Measurements from ENCODE around the gene PCDHA2.
"Not testable (repeated sequence)": the region's sequence is repeated elsewhere in the genome, so short reads cannot be mapped to it uniquely, and the experiment has no call there.

The PCDHA2 gene

DNA sequence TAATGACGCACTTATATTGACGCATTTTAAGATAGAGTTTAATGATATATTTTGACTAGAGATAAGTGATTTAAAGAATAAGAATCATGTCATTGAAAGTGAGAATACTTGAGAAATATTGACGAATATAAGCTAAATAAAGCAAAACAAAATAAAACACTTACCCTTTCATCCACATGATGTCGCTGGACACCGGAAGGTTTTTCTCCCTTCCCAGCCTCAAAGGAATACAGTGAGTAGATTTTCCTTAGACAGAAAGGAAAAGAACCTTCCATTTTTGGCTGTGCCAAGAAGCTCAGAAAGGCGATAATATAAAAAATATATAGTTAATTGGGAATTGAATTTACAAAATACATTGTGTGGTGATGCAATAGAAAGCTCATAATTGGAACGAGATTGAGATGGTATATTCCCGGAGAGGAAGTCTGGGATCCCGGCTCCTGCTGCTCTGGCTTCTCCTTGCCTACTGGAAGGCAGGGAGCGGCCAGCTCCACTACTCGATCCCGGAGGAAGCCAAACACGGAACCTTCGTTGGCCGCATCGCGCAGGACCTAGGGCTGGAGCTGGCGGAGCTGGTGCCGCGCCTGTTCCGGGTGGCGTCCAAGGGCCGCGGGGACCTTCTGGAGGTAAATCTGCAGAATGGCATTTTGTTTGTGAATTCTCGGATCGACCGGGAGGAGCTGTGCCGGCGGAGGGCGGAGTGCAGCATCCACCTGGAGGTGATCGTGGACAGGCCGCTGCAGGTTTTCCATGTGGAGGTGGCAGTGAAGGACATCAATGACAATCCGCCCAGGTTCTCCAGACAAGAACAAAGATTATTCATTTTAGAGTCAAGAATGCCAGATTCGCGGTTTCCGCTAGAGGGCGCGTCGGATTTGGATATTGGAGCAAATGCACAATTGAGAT lies 27.0 kb downstream of the PCDHA2 start, which contains the start of gene PCDHA5:
TSS of gene PCDHA5 (plus strand) at position 239 of the 906 bp plus-strand sequence.
- no peak for DNase-seq (ENCODE audit: low spot score)

DNA sequence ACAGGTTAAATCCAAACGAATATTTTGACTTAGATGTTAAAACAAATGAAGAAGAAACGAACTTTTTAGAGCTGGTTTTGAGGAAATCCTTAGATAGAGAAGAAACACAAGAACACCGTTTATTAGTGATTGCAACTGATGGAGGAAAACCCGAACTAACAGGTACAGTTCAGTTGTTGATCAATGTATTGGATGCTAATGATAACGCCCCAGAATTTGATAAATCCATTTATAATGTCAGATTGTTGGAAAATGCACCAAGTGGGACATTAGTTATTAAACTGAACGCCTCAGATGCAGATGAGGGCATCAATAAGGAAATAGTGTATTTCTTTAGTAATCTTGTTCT lies 27.6 kb downstream of the PCDHA2 start:
- DNase-seq (ENCODE audit: low spot score) = no peak

GRCh38 chr5:140822969-140823368 lies 28.3 kb downstream of the PCDHA2 start:
- DNase-seq (ENCODE audit: low spot score) = not testable (repeated sequence)

DNA sequence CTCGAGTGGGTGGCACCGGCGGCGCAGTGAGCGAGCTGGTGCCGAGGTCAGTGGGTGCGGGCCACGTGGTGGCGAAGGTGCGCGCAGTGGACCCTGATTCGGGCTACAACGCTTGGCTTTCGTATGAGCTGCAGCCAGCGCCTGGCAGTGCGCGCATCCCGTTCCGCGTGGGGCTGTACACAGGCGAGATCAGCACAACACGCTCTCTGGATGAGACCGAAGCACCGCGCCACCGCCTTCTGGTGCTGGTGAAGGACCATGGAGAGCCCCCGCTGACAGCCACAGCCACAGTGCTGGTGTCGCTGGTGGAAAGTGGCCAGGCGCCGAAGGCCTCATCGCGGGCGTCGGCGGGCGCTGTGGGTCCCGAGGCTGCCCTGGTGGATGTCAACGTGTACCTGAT lies 28.8 kb downstream of the PCDHA2 start:
- no peak for DNase-seq (ENCODE audit: low spot score)

DNA sequence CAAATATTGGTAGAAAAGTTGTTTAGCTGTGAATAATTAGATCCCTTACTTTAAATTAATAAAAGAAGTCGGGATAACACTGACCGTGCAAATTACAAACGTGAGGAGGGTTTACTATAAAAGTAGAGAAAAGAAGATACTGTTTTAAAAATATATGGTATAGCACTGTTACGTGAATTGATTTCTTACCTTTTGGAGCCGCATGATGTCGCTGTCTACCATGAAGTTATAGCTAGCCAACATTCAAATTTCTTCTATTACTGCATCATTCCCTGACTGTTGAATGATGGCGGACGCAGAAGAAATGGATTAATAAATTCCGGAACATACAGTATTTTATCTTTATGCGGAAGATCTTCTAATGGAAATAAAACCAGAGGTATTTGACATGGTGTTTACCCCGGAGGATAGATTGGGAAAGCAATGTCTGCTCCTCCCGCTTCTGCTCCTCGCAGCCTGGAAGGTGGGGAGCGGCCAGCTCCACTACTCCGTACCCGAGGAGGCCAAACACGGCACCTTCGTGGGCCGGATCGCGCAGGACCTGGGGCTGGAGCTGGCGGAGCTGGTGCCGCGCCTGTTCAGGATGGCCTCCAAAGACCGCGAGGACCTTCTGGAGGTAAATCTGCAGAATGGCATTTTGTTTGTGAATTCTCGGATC lies 33.2 kb downstream of the PCDHA2 start, which contains the start of gene PCDHA6:
TSS of gene PCDHA6 (plus strand) at position 257 of the 658 bp plus-strand sequence. CDS start at position 389, 132 bp downstream.
- DNase-seq (ENCODE audit: low spot score) = no peak

- DNase-seq (ENCODE audit: low spot score) = no peak
These were observed 33.7 kb downstream of the PCDHA2 start for GRCh38 chr5:140828362-140828737.

DNA sequence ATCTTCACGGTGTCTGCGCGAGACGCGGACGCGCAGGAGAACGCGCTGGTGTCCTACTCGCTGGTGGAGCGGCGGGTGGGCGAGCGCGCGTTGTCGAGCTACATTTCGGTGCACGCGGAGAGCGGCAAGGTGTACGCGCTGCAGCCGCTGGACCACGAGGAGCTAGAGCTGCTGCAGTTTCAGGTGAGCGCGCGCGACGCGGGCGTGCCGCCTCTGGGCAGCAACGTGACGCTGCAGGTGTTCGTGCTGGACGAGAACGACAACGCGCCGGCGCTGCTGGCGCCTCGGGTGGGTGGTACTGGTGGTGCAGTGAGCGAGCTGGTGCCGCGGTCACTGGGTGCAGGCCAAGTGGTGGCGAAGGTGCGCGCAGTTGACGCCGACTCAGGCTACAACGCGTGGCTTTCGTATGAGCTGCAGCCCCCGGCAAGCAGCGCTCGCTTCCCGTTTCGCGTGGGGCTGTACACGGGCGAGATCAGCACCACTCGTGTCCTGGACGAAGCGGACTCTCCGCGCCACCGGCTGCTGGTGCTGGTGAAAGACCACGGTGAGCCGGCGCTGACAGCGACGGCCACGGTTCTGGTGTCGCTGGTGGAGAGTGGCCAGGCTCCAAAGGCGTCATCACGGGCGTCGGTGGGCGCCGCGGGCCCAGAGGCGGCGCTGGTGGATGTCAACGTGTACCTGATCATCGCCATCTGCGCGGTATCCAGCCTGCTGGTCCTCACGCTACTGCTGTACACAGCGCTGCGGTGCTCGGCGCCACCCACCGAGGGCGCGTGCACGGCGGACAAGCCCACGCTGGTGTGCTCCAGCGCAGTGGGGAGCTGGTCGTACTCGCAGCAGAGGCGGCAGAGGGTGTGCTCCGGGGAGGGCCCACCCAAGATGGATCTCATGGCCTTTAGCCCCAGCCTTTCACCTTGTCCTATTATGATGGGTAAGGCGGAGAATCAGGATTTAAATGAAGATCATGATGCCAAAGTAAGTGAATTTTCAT lies 35.2 kb downstream of the PCDHA2 start:
- not testable (repeated sequence) for DNase-seq (ENCODE audit: low spot score)

DNA sequence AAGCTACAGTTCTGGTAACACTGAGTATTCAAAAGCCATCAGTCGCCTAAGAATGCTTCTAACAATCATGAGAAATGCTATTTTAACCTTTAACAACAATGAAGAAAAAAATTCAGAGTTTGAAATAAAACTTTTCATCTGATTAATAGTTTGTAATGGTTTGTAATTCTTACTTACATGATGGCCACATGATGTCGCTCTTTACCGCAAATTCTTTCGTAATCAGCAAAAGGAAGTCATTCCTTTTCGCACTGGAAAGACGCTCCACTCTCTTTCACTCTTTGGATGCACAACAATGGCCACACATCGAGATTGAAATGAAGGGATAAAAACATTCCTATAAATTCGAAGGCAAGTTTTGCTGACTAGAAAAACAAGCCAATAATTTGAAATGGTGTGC lies 39.3 kb downstream of the PCDHA2 start, which contains the start of gene PCDHA7:
TSS of gene PCDHA7 (plus strand) at position 277 of the 400 bp plus-strand sequence. CDS start at position 392, 115 bp downstream.
- DNase-seq (ENCODE audit: low spot score) = peak; percentile 23

DNA sequence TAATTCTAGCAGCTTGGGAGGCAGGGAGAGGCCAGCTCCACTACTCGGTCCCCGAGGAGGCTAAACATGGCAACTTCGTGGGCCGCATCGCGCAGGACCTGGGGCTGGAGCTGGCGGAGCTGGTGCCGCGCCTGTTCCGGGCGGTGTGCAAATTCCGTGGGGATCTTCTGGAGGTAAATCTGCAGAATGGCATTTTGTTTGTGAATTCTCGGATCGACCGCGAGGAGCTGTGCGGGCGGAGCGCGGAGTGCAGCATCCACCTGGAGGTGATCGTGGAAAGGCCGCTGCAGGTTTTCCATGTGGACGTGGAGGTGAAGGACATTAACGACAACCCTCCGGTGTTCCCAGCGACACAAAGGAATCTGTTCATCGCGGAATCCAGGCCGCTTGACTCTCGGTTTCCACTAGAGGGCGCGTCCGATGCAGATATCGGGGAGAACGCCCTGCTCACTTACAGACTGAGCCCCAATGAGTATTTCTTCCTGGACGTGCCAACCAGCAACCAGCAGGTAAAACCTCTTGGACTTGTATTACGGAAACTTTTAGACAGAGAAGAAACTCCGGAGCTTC lies 39.9 kb downstream of the PCDHA2 start:
- not testable (repeated sequence) for DNase-seq (ENCODE audit: low spot score)

GRCh38 chr5:140835622-140836510 lies 41.2 kb downstream of the PCDHA2 start:
- DNase-seq (ENCODE audit: low spot score) = no peak

- DNase-seq (ENCODE audit: low spot score) = no peak
These were observed 46.6 kb downstream of the PCDHA2 start, which contains the start of gene PCDHA8 for GRCh38 chr5:140840978-140841962. Gene PCDHA8 (plus strand): TSS chr5:140841187. CDS start chr5:140841322, 135 bp downstream.

GRCh38 chr5:140842798-140843733 lies 48.4 kb downstream of the PCDHA2 start:
- no peak for DNase-seq (ENCODE audit: low spot score)

Data from AG20443 (cell line).